Esophagus muscularis mucosa (tissue), 3 donors: ENCODE data around the gene ANKRD6.

Source experiments
- POLR2A ChIP-seq: fragments of 450-650 bp; IDR thresholded peaks from one replicate; pipeline ENCODE4 v1.6.1; 2017; ENCODE audit warnings: antibody characterized with exemption, moderate library complexity, mild to moderate bottlenecking, low read depth
- TF ChIP-seq, protein P1 (sequence below), 3 experiments: fragments of 200-600 bp in 2 of 3; fragments of 450-650 bp in 1 of 3; sonication (generic) in 2 of 3; IDR thresholded peaks; one replicate each; pipeline ENCODE4 v1.5.1; 2017 to 2019; ENCODE audit warnings: antibody characterized with exemption in 3 of 3, mild to moderate bottlenecking in 2 of 3, moderate library complexity in 1 of 3

- no peak for TF ChIP-seq POLR2A
- TF ChIP-seq, protein P1, sequence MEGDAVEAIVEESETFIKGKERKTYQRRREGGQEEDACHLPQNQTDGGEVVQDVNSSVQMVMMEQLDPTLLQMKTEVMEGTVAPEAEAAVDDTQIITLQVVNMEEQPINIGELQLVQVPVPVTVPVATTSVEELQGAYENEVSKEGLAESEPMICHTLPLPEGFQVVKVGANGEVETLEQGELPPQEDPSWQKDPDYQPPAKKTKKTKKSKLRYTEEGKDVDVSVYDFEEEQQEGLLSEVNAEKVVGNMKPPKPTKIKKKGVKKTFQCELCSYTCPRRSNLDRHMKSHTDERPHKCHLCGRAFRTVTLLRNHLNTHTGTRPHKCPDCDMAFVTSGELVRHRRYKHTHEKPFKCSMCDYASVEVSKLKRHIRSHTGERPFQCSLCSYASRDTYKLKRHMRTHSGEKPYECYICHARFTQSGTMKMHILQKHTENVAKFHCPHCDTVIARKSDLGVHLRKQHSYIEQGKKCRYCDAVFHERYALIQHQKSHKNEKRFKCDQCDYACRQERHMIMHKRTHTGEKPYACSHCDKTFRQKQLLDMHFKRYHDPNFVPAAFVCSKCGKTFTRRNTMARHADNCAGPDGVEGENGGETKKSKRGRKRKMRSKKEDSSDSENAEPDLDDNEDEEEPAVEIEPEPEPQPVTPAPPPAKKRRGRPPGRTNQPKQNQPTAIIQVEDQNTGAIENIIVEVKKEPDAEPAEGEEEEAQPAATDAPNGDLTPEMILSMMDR (IDR thresholded peaks at IDR 0.05), result no peak
Observed at GRCh38 chr6:89414215-89414614, 18.7 kb upstream of the ANKRD6 start.
